Heart left ventricle (tissue), 16 donors: ENCODE results near the gene KMT2B. TPM values are rescaled to one million over a fixed set of nuclear protein-coding genes. Genes with fewer than 3 reads are reported as not detected.

Experiments
- ATAC-seq, 4 donors: fragments of 200-7000 bp; cut with Tn5 transposase; one replicate each; pipeline ENCODE4 v1.9.1; 2020 to 2022; ENCODE audit warnings: moderate library complexity in 4 of 4, mild to moderate bottlenecking in 3 of 4, moderate number of reproducible peaks in 1 of 4
- DNase-seq, 5 donors: peaks; one replicate each; pipeline ENCODE4 v3.0.0-alpha.2; 2020
- H3K27ac ChIP-seq, 12 donors: fragments of 200-600 bp; sonication (generic) in 4 of 12; one replicate each; pipeline versions ENCODE4 v1.5.0 to v1.8.0; 2016 to 2022; ENCODE audit warnings: mild to moderate bottlenecking in 2 of 12
- H3K27me3 ChIP-seq, 9 donors: fragments of 200-600 bp; sonication (generic) in 2 of 9; one replicate each; pipeline versions ENCODE4 v1.5.1 to v1.8.0; 2016 to 2022; ENCODE audit warnings: mild to moderate bottlenecking in 3 of 9
- H3K36me3 ChIP-seq, 9 donors: fragments of 200-600 bp; sonication (generic) in 2 of 9; one replicate each; pipeline versions ENCODE4 v1.5.0 to v1.8.0; 2018 to 2022; ENCODE audit warnings: mild to moderate bottlenecking in 2 of 9
- H3K4me1 ChIP-seq, 12 donors: fragments of 200-600 bp; sonication (generic) in 4 of 12; one replicate each; pipeline versions ENCODE4 v1.5.0 to v1.8.0; 2016 to 2022; ENCODE audit warnings: mild to moderate bottlenecking in 3 of 12
- H3K4me3 ChIP-seq, 12 donors: fragments of 200-600 bp; sonication (generic) in 4 of 12; one replicate each; pipeline versions ENCODE4 v1.5.0 to v1.8.0; 2017 to 2022; ENCODE audit warnings: mild to moderate bottlenecking in 9 of 12, moderate library complexity in 4 of 12
- H3K9me3 ChIP-seq, 12 donors: fragments of 200-600 bp; sonication (generic) in 4 of 12; one replicate each; pipeline versions ENCODE4 v1.5.0 to v1.8.0; 2016 to 2022; ENCODE audit warnings: mild to moderate bottlenecking in 1 of 12
- CTCF ChIP-seq, 12 donors: fragments of 200-600 bp; sonication (generic) in 4 of 12; IDR thresholded peaks; one replicate each; pipeline versions ENCODE4 v1.5.0 to v1.8.0; 2018 to 2022; ENCODE audit warnings: antibody characterized with exemption in 12 of 12, mild to moderate bottlenecking in 5 of 12
- POLR2A ChIP-seq, 2 donors: fragments of 450-650 bp; IDR thresholded peaks; one replicate each; pipeline ENCODE4 v1.6.1; 2017; ENCODE audit warnings: antibody characterized with exemption in 2 of 2, mild to moderate bottlenecking in 2 of 2, moderate library complexity in 2 of 2
- WGBS, 4 donors: extraction: QIAGEN DNeasy Blood & Tissue Kit in 2 of 4; methylation state at CpG; one replicate each; pipeline versions ENCODE4 v1.1.5 to v1.1.7; 2013 to 2018; 5-methylcytosine and 5-hydroxymethylcytosine counted together
- intact Hi-C, 10 donors: fragments of 100-400 bp; cut with DNase I; formaldehyde crosslinking; loops; one replicate each; pipeline versions ENCODE4 v1.11.1 to v1.14.2; 2022
- polyA plus RNA-seq, 2 donors: library from polyadenylated mRNA; stranded (reverse); fragments of 200-250 nt; gene quantifications; one replicate each; pipeline ENCODE4 v1.2.3, GENCODE V29; 2013
- total RNA-seq, 9 donors: library from RNA; depleted of rRNA in 2 of 9; stranded (reverse); fragments of >200 nt in 2 of 9; fragmentation: NEBNext Ultra II Directional in 3 of 9; extraction: Animal tissue kit (Norgen Biotek cat#: 25700) in 3 of 9; gene quantifications; one replicate each; pipeline versions ENCODE4 v1.1.0 to v1.2.4, GENCODE V29; 2016 to 2023
- donor health status: ischemic (EF 13 %, LVEDD 7.1; RV severe dilation, severe dysfunction).
- donor health status: healthy with polysubstance abuse.
- donor health status: DM: no; HTN: yes; CAD: no.
- donor health status: DM: no; HTN: no; CAD: no.
- donor health status: ischemic (EF 25% LVEDD 6.9; RV normal size, moderate dysfunction).
- donor health status: ischemic (EF 25% LVEDD 5.7; RV mildly dilated, moderate dysfunction).
- donor health status: healthy.
- donor health status: DM: yes; HTN: yes; CAD: no.
- donor health status: ischemic (EF 35%, LVEDD 5.7; RV mildly dilated, moderate dysfunction).
- donor health status: nonischemic (EF 11% LVEDD 7.7; RV severe dilation, severe dysfunction).
- donor health status: DM: yes; HTN: yes; CAD: no.
- donor health status: PGD.
- donor health status: ischemic (EF 29% LVEDD 5.4; RV normal size, mild dysfunction).
- donor health status: nonischemic (EF 23%, LVEDD 6.1; RV moderate dilation, normal function).

The KMT2B gene
- total and polyA plus RNA-seq, 11 donors: 11.3 to 24.5 (median 15.7) TPM

GRCh38 chr19:35731353-35731752 is 13.6 kb downstream of the KMT2B start:
- Histone ChIP-seq H3K36me3 (peaks cover 5 to 97% (median 93%) of the 10 kb centered on the region in 9 donors), H3K4me3 (no peak overlapping the region), H3K9me3 (no peaks in the 10 kb centered on the region), H3K27me3 (no peaks in the 10 kb centered on the region), H3K27ac (no peak overlapping the region), H3K4me1 (no peaks in the 10 kb centered on the region)
- no peak for TF ChIP-seq POLR2A (IDR thresholded peaks at IDR 0.05)
- no peak for TF ChIP-seq CTCF (IDR thresholded peaks at IDR 0.05)
- 87 to 89% (median 88%) methylated on average over 9 of the region's 9 CpGs for WGBS, 4 donors
- ATAC-seq (no peak), DNase-seq (no peak)
- intact Hi-C loops: no loop called here

DNA sequence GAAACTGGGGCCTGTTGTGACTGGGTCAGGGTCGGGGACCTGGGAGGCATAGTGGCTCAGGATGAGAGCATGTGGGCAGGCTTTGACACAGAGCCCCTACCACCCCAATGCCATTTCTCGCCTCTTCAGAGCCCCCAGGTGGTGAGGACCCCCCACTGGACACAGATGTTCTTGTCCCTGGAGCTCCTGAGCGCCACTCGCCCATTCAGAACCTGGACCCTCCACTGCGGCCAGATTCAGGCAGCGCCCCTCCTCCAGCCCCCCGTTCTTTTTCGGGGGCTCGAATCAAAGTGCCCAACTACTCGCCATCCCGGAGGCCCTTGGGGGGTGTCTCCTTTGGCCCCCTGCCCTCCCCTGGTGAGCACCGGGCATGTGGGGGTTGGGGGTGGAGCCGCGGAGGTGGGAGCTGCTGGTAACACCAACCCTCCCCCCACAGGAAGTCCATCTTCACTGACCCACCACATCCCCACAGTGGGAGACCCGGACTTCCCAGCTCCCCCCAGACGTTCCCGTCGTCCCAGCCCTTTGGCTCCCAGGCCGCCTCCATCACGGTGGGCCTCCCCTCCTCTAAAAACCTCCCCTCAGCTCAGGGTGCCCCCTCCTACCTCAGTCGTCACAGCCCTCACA is 14.1 kb downstream of the KMT2B start:
- Histone ChIP-seq H3K9me3 (no peaks in the 10 kb centered on the region), H3K27me3 (no peaks in the 10 kb centered on the region), H3K4me3 (no peak overlapping the region), H3K36me3 (peaks cover 5 to 97% (median 93%) of the 10 kb centered on the region in 9 donors), H3K27ac (no peak overlapping the region), H3K4me1 (no peaks in the 10 kb centered on the region)
- TF ChIP-seq POLR2A (IDR thresholded peaks at IDR 0.05) (no peak), CTCF (IDR thresholded peaks at IDR 0.05) (no peak)
- intact Hi-C loops: no loop called here
- WGBS, 4 donors: 81 to 88% (median 85%) methylated on average over 20 to 21 of the region's 21 CpGs
- ATAC-seq (no peak), DNase-seq (no peak)

DNA sequence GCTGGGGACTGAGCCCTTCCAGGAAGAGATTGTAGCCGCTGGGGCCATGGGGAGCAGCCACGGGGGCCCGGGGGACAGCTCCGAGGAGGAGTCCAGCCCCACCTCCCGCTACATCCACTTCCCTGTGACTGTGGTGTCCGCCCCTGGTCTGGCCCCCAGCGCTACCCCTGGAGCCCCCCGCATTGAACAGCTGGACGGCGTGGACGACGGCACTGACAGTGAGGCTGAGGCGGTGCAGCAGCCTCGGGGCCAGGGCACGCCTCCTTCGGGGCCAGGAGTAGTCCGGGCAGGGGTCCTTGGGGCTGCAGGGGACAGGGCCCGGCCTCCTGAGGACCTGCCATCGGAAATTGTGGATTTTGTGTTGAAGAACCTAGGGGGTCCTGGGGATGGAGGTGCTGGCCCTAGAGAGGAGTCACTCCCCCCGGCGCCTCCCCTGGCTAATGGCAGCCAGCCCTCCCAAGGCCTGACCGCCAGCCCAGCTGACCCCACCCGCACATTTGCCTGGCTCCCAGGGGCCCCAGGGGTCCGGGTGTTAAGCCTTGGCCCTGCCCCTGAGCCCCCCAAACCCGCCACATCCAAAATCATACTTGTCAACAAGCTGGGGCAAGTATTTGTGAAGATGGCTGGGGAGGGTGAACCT is 14.9 kb downstream of the KMT2B start:
- Histone ChIP-seq H3K36me3 (peaks cover 5 to 97% (median 93%) of the 10 kb centered on the region in 9 donors), H3K4me3 (no peak overlapping the region), H3K27ac (no peak overlapping the region), H3K9me3 (no peaks in the 10 kb centered on the region), H3K27me3 (no peaks in the 10 kb centered on the region), H3K4me1 (no peaks in the 10 kb centered on the region)
- no peak for DNase-seq
- intact Hi-C loops: no loop called here
- TF ChIP-seq POLR2A (IDR thresholded peaks at IDR 0.05) (no peak), CTCF (IDR thresholded peaks at IDR 0.05) (no peak)
- 85 to 92% (median 90%) methylated on average over 16 to 25 of the region's 25 CpGs for WGBS, 4 donors
- no peak for ATAC-seq

GRCh38 chr19:35733180-35734125 is 15.7 kb downstream of the KMT2B start:
- DNase-seq (no peak), ATAC-seq (no peak)
- Histone ChIP-seq H3K4me3 (no peak overlapping the region), H3K9me3 (no peaks in the 10 kb centered on the region), H3K4me1 (no peaks in the 10 kb centered on the region), H3K36me3 (peaks cover 5 to 97% (median 93%) of the 10 kb centered on the region in 9 donors), H3K27me3 (no peaks in the 10 kb centered on the region), H3K27ac (no peak overlapping the region)
- TF ChIP-seq CTCF (IDR thresholded peaks at IDR 0.05) (no peak), POLR2A (IDR thresholded peaks at IDR 0.05) (no peak)
- WGBS, 4 donors: 89 to 94% (median 92%) methylated on average over 34 to 35 of the region's 35 CpGs
- intact Hi-C loops: no loop called here
